Right lobe of liver (tissue), 4 donors: Measurements from ENCODE around the gene WDFY3.

Experiments
- CTCF ChIP-seq, 4 donors: fragments of 200-600 bp in 3 of 4; fragments of 450-650 bp in 1 of 4; IDR thresholded peaks; one replicate each; pipeline versions ENCODE4 v1.5.1 to v1.8.0; 2016 to 2022; ENCODE audit warnings: antibody characterized with exemption in 4 of 4, mild to moderate bottlenecking in 2 of 4
- POLR2A ChIP-seq: fragments of 450-650 bp; IDR thresholded peaks from one replicate; pipeline ENCODE4 v1.6.1; 2017; ENCODE audit warnings: antibody characterized with exemption, mild to moderate bottlenecking
- donor health status: DM: no; HTN: no; CAD: no.
- donor health status: DM: no; HTN: no; CAD: no.
- donor health status: DM: no; HTN: yes; CAD: no.

GRCh38 chr4:84925558-84925957 lies 40.9 kb downstream of the WDFY3 start:
- TF ChIP-seq CTCF (IDR thresholded peaks at IDR 0.05): no peak
- no peak for TF ChIP-seq POLR2A
